ENCODE measurements around the gene FAHD2A.
"Not testable (repeated sequence)": the region's sequence is repeated elsewhere in the genome, so short reads cannot be mapped to it uniquely, and the experiment has no call there.

FAHD2A gene

GRCh38 chr2:95402370-95403203 lies at the start of gene FAHD2A:
TSS of gene FAHD2A (plus strand) at chr2:95402708. CDS start at chr2:95405559, 2,851 bp downstream.
- DNase-seq = peak; percentile 91

- DNase-seq = no peak
These were observed 49.4 kb upstream of the FAHD2A start for GRCh38 chr2:95353055-95353575.

GRCh38 chr2:95353613-95354468 lies 48.7 kb upstream of the FAHD2A start:
- no peak for DNase-seq

GRCh38 chr2:95354469-95354901 lies 48.0 kb upstream of the FAHD2A start:
- no peak for DNase-seq

GRCh38 chr2:95354925-95355324 lies 47.6 kb upstream of the FAHD2A start:
- DNase-seq = no peak

- not testable (repeated sequence) for DNase-seq
These were observed 47.0 kb upstream of the FAHD2A start for GRCh38 chr2:95355486-95355885.

GRCh38 chr2:95356821-95357700 lies 45.4 kb upstream of the FAHD2A start:
- DNase-seq = no peak

GRCh38 chr2:95357717-95358280 lies 44.7 kb upstream of the FAHD2A start:
- DNase-seq = no peak

- no peak for DNase-seq
These were observed 43.5 kb upstream of the FAHD2A start for GRCh38 chr2:95359031-95359430.

- DNase-seq = no peak
These were observed 43.0 kb upstream of the FAHD2A start for GRCh38 chr2:95359501-95359930.

GRCh38 chr2:95361216-95361980 lies 41.1 kb upstream of the FAHD2A start:
- DNase-seq = no peak

GRCh38 chr2:95362486-95362885 lies 40.0 kb upstream of the FAHD2A start:
- DNase-seq = no peak

- no peak for DNase-seq
These were observed 36.0 kb upstream of the FAHD2A start for GRCh38 chr2:95366514-95366913.

GRCh38 chr2:95372216-95372829 lies 30.2 kb upstream of the FAHD2A start:
- no peak for DNase-seq

- DNase-seq = no peak
These were observed 29.7 kb upstream of the FAHD2A start for GRCh38 chr2:95372845-95373244.

- DNase-seq = no peak
These were observed 28.5 kb upstream of the FAHD2A start for GRCh38 chr2:95374029-95374428.

GRCh38 chr2:95374451-95374920 lies 28.0 kb upstream of the FAHD2A start:
- DNase-seq = no peak

GRCh38 chr2:95374921-95375471 lies 27.5 kb upstream of the FAHD2A start:
- no peak for DNase-seq

- DNase-seq = no peak
These were observed 26.9 kb upstream of the FAHD2A start for GRCh38 chr2:95375532-95376150.

Data from hematopoietic multipotent progenitor cell treated with erythropoietin and hydrocortisone succinate and interleukin-3 and kit ligand, for 8 days (in vitro differentiated cells).